HK-2 (cell line): ENCODE data around the gene SLC8A2.
A peak's percentile ranks its signal among the peaks of the same experiment; 100 is the strongest.

ENCODE experiments used
- DNase-seq: peaks from one replicate; pipeline ENCODE4 v3.0.0-alpha.2; 2018; ENCODE audit not compliant: unreplicated experiment

Gene SLC8A2

GRCh38 chr19:47432499-47432898 lies 39.2 kb downstream of the SLC8A2 start:
- DNase-seq, result no peak

DNA sequence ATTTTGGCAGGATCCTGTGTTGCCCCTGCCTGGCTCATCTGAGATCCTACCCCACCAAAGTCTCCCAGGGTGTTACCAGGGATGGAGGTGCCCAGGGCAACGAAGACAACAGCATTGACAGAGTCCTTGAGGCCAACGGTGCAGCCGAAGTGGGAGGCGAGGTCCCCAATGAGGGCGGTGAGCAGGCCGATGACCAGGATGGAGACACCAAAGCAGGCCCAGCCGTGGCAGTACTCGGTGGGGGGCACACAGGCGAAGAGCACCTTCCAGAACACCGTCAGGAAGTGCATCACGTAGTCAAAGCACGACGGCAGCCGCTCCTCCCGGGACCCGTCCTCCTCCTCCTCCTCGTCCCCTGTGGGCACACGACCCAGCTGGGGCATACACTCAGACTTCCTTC lies 39.6 kb downstream of the SLC8A2 start:
- no peak for DNase-seq

DNA sequence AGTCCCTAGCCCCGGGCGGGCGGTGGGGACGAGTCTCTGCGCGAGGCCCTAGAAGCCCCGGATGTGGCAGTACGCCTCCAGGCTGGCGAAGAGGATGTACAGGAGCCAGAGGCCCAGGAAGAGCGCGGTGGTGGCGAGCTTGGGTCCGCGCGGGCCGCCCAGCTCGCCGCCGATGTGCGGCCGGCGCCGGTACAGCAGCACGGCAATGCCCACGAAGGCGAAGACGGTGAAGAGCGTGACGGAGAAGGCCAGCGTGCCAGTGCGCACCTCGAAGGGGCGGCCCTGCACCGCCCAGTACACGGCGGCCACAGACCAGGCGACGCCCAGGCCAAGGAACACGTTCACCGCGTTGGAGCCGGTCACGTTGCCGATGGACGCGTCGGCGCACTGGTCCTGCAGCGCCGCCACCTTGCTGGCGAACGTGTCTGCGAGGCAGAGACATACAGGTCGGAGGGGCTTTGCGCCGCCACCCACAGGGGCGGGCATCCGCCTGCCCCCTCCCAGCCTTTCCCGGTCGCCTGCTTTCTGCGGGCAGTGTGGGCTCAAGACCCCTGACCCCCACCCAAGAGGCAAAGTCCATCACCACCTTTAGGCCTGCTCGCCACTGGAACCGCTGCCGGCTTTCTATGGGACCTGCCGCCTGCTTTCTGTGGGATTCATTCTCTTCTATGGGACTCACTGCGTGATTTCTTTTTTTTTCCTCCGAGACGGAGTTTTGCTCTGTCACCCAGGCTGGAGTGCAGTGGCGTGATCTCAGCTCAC lies 41.5 kb downstream of the SLC8A2 start:
- no peak for DNase-seq

- DNase-seq, result no peak
These were observed 42.4 kb downstream of the SLC8A2 start for GRCh38 chr19:47429140-47429793.

DNA sequence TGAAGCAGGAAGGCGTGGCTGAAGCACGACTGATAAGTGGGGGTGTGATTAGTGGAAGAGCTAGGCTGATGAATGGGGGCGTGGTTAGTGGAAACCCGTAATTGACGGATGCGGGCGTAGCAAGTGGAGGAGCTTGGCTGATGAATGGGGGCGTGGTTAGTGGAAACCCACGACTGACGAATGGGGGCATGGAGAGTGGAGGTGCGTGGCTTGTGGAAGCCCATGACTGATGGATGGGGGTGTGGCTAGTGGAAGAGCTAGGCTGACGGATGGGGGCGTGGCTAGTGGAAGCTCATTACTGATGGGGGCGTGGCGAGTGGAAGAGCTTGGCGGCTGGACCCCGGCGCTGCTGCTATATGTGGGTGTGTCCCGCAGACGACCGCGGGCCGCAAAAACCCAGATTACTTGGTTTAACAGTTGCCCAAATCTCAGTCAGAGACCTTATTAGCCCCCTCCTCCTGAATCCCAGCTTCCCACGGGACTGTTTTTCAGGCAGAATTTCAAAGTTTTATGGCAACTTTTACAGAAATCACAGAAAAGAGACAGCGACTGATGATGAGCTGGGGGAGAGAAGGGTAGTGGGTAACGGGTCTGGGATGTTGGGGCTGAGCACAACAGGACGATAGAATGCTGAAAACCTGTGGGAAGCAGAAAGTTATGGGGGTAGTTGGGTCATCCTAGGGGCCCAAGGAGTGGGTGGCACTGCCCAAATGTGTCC lies 43.4 kb downstream of the SLC8A2 start:
- peak; percentile 96 for DNase-seq

- DNase-seq, result peak; percentile 81
These were observed 44.2 kb downstream of the SLC8A2 start for GRCh38 chr19:47427241-47428176.

DNA sequence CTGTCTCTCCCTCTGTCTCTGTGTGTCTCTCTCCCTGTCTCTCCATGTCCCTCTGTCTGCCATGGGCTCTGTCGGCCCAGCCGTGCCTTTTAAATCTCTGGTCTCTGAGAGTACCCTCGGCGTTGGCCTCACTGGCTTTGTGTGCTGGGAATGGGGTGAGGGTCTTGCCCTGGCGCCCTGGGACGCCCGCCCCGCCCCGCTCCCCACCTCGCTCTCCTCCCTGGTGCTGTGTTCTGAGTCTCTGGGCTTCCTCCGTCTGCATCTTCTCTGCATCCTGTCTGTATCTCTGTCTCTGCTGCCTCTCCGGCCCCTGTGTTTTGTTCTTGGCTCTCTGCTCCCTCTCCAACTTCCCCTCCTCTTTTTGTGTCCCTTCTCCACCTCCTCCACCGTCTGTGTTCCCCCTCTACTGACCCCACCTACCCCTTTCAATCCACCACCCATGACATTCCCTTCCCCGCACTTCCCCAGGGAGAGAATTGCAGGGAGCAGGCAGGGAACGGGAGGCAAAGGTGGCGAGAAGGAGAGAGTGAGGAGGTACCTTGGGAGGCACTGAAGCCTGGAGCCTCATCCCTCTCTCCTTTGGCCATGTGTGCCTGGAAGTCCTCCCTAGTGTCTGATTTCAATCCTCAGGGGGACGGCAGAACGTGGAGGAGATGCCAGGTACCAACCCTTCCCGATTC lies 48.4 kb downstream of the SLC8A2 start:
- DNase-seq, result no peak

DNA sequence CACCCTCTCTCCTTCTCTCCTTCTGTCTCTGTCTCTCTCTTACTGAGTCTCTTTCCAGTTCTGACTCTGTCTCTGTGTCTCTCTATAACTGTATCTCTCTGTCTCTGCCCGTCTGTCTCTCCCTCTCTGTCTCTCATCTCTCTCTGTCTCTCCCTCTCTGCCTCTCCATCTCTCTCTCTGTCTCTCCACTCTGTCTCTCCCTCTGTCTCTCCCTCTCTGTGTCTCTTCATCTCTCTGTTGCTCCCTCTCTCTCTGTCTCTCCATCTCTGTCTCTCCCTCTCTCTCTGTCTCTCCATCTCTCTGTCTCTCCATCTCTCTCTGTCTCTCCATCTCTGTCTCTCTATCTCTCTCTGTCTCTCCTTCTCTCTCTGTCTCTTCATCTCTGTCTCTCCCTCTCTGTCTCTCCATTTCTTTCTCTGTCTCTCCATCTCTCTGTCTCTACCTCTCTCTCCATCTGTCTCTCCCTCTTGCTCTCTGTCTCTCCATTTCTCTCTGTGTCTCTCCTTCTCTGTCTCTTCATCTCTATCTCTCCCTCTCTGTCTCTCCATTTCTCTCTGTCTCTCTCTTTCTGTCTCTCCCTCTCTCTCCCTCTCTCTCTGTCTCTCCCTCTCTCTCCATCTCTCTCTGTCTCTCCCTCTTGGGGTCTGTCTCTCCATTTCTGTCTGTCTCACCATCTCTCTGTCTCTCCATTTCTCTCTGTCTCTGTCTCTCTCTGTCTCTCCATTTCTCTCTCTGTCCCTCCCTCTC lies 49.1 kb downstream of the SLC8A2 start:
- DNase-seq, result no peak

- DNase-seq, result peak; percentile 62
These were observed 49.8 kb downstream of the SLC8A2 start for GRCh38 chr19:47421844-47422395.

DNA sequence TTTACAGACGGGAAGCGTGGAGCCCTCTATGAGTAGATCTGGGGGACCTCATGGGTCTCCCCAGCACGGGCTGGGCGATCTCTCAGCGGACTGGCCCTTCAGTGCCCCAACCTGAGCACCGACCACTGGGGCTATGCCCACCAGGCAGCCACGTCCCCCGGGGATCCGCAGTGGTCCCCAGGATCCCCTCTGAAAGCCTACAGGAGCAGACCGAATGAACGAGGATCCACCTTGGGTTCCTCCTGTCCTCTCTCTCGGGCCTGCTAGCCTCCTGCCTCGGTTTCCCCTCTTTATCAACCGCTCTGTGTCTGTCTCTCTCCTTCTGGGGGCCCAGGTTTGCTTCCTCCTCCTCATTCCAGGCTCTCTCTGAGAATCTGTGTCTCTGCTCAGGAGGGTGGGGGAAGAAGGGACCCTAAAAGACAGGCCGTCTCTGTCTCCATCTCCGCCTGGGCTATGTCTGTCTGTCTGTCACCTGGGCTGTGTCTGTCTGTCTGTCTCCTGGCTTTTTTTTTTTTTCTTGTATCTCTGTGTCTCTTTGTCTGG lies 50.4 kb downstream of the SLC8A2 start:
- no peak for DNase-seq

GRCh38 chr19:47419789-47420188 lies 51.9 kb downstream of the SLC8A2 start:
- no peak for DNase-seq

DNA sequence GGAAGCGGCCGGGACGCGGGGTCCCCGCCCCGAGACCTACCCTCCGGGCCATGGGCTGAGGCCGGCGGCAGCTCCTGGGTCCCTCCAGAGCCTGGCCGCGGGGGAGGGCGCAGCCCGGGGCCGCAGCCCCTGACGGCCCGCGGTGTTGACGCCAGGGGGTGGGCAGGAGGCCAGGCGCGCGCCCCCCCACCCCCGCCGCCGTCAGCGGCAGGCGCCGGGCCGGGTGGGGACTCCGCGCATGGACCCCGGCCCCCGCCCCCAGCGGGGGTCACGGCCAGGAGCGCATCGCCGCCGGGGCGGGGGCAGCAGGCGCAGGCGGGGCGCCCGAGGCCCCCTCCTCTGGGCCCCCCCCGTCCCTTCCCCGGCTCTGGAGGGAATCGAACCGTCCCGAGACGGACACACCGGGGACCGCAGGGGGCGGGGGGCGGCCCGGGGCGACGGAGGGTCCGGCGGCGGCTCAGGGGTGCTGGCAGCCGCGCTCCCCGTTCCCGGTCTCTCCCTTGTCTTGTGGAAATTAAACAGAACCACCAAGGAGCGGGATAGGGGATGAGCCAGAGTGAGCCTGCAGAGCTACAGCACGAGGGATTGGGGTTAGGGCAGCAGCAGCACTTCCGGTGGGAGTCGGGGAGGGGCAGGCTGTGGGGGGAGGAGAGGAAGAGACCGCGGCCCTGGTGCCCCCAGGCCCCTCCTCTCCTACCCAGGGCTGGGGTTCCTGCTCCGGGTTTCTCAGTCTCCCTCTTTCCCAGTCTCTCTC lies 52.5 kb downstream of the SLC8A2 start, which contains the start of gene MEIS3:
Gene MEIS3 (minus strand): TSS at position 498 of the 754 bp plus-strand sequence. CDS start 446 bp downstream, at position 52.
- DNase-seq, result no peak

GRCh38 chr19:47418692-47419029 lies 53.0 kb downstream of the SLC8A2 start:
- no peak for DNase-seq

DNA sequence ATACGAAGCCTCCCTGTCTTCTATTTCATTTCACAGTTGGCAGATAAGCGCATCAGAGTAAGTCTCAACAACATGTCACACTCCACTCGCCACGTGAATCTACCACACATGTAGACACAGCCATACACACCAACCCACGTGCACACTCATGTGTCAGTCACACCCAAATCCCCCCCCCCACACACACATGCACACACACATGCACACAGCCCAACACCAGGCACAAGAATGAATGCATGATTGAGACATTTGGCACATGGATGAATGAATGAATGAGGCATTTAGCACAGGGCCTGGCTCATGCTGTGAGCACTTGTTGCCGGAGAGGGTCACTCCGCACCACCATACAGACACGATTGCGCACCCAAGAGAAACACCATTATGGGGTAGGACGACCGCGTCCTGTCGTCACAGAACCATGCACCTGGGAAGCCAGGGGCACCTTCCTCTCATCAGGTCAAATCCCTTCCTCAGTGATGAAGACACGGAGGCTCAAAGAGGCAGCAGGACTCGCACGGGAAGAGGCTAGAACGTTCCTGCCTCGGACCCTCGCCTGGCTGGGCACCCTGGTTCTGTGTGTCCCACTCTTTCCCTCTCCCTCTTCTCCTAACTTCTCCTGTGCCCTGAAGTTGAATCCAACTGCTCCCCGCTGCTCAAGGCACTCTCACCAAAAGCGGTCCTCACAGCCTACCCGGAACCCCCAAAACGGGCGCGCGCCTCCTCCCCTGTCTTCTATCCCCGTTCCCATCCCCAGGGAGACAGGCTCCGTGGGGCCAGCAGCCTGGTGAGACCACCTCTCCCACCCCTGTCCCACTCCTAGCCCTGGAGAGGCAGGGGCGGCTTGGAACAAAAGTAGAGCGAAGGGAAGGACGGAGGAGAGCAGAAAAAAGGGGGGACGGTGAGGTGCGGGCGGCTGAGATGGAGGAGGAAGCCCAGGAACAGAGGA lies 53.7 kb downstream of the SLC8A2 start:
- DNase-seq, result no peak

GRCh38 chr19:47417107-47417745 lies 54.5 kb downstream of the SLC8A2 start:
- no peak for DNase-seq

DNA sequence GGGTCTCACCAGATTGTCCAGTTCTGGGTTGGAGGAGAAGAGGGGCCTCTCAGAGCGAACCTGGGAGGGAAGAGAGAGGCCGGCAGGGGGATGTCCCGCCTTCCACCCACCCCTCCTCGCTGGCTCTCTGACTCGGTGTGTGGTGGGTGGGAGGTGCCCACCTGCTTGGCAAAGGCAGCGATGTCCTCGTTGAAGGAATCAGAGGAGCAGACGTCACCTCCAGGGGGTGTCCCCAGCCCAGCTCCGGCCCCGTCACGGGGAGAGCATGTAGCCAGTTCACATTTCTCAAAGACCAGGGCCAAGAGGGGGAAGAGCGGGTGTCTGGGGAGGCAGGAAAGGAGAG lies 55.1 kb downstream of the SLC8A2 start:
- DNase-seq, result no peak

GRCh38 chr19:47415953-47416642 lies 55.6 kb downstream of the SLC8A2 start:
- no peak for DNase-seq
